ENCODE data around the gene CAST.

CAST gene

DNA sequence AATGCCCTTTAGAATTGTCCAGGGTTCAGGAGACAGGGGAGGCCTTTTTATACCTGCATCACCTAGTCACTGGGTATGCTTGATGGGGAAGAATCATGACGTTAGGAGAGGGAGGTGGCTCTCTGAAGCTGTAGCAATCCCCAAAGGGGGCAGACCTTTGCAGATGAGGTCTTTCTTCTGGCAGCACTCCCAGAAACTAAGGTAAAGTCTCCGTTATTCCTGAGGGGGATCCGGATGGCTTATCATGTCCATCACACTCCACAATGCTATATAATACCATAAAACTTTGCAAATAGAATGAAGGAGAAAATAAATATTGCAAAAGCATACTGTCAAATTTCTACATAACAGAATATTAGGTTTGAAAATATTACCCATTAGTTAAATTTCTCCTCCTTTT, 21.5 kb upstream of the CAST start:
- H3K27ac Mint-ChIP-seq, result no peak overlapping the region
- H3K27me3 Mint-ChIP-seq (ENCODE audit: low read depth, poor library complexity), result peaks cover 25% of the 10 kb centered on the region
- no peak for DNase-seq
- no peak overlapping the region for H3K4me3 Mint-ChIP-seq
- H3K9me3 Mint-ChIP-seq, result no peaks in the 10 kb centered on the region
- peaks cover 4% of the 10 kb centered on the region for H3K4me1 Mint-ChIP-seq
- H3K36me3 Mint-ChIP-seq (ENCODE audit: low read depth), result no peaks in the 10 kb centered on the region
- TF ChIP-seq, protein P1, sequence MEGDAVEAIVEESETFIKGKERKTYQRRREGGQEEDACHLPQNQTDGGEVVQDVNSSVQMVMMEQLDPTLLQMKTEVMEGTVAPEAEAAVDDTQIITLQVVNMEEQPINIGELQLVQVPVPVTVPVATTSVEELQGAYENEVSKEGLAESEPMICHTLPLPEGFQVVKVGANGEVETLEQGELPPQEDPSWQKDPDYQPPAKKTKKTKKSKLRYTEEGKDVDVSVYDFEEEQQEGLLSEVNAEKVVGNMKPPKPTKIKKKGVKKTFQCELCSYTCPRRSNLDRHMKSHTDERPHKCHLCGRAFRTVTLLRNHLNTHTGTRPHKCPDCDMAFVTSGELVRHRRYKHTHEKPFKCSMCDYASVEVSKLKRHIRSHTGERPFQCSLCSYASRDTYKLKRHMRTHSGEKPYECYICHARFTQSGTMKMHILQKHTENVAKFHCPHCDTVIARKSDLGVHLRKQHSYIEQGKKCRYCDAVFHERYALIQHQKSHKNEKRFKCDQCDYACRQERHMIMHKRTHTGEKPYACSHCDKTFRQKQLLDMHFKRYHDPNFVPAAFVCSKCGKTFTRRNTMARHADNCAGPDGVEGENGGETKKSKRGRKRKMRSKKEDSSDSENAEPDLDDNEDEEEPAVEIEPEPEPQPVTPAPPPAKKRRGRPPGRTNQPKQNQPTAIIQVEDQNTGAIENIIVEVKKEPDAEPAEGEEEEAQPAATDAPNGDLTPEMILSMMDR (IDR thresholded peaks at IDR 0.05), result no peak

DNA sequence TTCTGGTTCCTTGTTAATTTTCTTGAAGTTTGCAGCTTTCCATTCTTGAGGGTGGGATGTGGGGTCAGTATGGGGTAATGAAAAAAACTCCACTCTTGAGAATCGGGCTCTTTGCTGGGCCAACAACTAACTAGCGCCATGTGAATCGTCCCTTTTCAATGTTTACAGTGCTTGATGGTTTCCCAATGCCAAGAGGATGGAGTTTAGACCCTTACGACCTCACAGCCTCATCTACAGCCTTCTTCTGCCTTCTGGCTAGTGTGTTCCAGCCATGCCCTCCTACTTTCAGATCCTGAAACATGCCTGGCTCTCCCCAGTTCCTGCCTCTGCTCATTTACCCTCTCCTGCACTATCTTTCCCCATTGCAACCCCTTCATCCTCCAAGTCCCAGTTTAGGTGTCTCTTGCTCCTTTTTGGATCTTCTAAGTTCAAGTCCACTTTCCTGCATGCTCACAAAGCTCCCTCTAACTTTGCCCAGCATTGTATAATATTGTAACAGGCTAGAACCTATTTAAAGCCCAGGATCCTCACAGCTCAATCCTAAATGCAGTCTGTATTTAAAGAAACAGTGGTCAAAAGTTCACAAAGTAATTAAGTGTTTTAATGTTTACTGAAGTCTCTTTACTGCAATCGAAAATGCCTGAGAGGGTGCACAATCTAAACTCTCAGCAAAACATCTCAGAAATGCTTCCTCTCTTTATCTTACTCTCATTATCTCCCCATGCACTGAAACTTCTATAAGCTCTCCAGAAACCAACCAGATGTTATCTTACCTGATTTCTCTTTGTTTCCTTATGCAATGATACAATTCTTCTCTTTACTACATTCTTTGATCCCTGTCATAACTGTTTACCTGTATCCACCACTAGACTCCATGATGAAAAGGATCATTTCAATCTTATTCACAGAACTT, 20.6 kb upstream of the CAST start:
- peaks cover 4% of the 10 kb centered on the region for H3K4me1 Mint-ChIP-seq
- no peaks in the 10 kb centered on the region for H3K9me3 Mint-ChIP-seq
- no peaks in the 10 kb centered on the region for H3K36me3 Mint-ChIP-seq (ENCODE audit: low read depth)
- TF ChIP-seq, protein P1 (IDR thresholded peaks at IDR 0.05), result no peak
- H3K27ac Mint-ChIP-seq, result no peak overlapping the region
- H3K4me3 Mint-ChIP-seq, result no peak overlapping the region
- H3K27me3 Mint-ChIP-seq (ENCODE audit: low read depth, poor library complexity), result peaks cover 25% of the 10 kb centered on the region
- no peak for DNase-seq

DNA sequence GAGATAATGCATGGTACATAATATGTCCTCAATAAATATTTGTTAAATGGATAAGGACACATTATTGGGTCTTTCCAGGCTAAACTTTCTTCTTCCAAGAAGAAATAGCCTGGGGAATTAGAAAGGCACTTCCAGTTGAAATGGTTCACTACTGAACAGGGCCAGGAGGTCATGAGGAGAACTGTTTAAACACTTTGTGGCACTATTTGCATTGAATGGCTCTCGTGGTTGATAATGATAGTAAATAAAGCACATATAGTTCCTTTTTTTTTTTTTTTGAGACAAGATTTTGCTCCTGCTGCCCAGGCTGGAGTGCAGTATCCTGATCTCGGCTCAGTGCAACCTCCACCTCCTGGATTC, 19.9 kb upstream of the CAST start:
- no peak overlapping the region for H3K27ac Mint-ChIP-seq
- H3K27me3 Mint-ChIP-seq (ENCODE audit: low read depth, poor library complexity), result peaks cover 23% of the 10 kb centered on the region
- TF ChIP-seq, protein P1 (IDR thresholded peaks at IDR 0.05), result no peak
- H3K36me3 Mint-ChIP-seq (ENCODE audit: low read depth), result no peaks in the 10 kb centered on the region
- no peak for DNase-seq
- no peak overlapping the region for H3K4me3 Mint-ChIP-seq
- H3K4me1 Mint-ChIP-seq, result peaks cover 11% of the 10 kb centered on the region
- H3K9me3 Mint-ChIP-seq, result no peaks in the 10 kb centered on the region

DNA sequence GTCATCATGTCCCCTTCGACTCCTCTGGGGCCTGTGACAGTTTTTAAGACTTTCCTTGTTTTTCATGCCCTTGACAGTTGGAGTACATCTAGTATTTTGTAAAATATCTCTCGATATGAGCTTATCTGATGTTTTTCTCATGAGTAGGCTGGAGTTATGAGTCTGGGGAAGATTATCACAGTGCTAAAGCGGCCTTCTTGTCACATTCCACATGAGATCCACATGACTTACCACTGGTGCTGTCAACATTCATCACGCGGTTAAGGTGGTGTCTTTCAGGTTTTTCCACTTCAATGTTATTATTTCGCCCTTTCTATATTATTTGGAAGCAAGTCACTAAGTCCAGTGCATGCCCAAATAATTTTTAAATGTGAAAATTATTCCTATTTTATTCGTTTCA, 17.1 kb upstream of the CAST start:
- DNase-seq, result no peak
- Mint-ChIP-seq H3K4me3 (no peak overlapping the region), H3K27me3 (ENCODE audit: low read depth, poor library complexity) (peaks cover 12% of the 10 kb centered on the region), H3K36me3 (ENCODE audit: low read depth) (no peaks in the 10 kb centered on the region), H3K4me1 (peaks cover 26% of the 10 kb centered on the region), H3K27ac (no peak overlapping the region), H3K9me3 (no peaks in the 10 kb centered on the region)
- TF ChIP-seq, protein P1 (IDR thresholded peaks at IDR 0.05), result no peak

DNA sequence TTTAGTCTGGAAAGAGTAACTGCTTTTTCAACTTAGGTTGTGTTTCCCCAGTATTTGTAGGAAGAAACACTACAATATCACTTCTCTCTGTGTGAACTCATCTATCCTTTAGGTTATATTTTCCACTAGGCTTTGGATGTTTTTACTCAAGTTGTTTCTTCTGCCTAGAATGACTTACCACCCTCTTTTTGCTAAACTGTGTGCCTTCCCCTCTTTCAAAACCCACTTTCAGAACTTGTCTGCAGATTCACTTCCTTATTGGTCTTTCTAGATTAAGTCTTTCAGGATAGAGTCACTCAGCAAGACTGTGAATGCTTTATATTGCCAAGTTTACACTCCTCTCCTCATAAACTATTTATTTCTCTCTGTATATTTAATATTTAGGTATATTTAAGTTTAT, 14.2 kb upstream of the CAST start:
- peaks cover 26% of the 10 kb centered on the region for H3K4me1 Mint-ChIP-seq
- no peak overlapping the region for H3K27ac Mint-ChIP-seq
- no peak for DNase-seq
- TF ChIP-seq, protein P1 (IDR thresholded peaks at IDR 0.05), result no peak
- H3K4me3 Mint-ChIP-seq, result no peak overlapping the region
- H3K9me3 Mint-ChIP-seq, result no peaks in the 10 kb centered on the region
- peaks cover 4% of the 10 kb centered on the region for H3K27me3 Mint-ChIP-seq (ENCODE audit: low read depth, poor library complexity)
- H3K36me3 Mint-ChIP-seq (ENCODE audit: low read depth), result no peaks in the 10 kb centered on the region

DNA sequence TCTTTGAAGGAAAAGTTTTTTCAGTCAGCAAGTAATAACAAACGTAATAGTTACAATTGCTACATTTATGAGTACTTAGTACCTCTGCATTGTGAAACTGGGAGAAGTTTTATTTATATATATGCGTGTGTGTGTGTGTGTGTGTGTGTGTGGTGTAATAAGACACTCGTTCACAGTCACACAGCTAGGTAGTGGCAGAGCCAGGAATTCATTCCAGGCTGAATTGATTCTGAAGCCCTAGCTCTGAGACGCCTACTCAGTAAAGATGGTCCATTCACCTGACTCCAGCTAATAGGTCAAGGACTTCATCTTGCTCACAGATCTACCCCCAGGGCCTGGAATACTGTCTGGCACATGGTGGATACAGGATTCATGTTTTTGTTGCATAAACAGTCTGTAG, 13.6 kb upstream of the CAST start:
- H3K36me3 Mint-ChIP-seq (ENCODE audit: low read depth), result no peaks in the 10 kb centered on the region
- H3K9me3 Mint-ChIP-seq, result no peaks in the 10 kb centered on the region
- no peak overlapping the region for H3K4me3 Mint-ChIP-seq
- H3K27ac Mint-ChIP-seq, result no peak overlapping the region
- peaks cover 4% of the 10 kb centered on the region for H3K27me3 Mint-ChIP-seq (ENCODE audit: low read depth, poor library complexity)
- TF ChIP-seq, protein P1 (IDR thresholded peaks at IDR 0.05), result no peak
- DNase-seq, result no peak
- H3K4me1 Mint-ChIP-seq, result peaks cover 26% of the 10 kb centered on the region
